PC-9 (cell line): ENCODE data around the gene PPP1R2C.

Source experiments
- EZH2 ChIP-seq: fragments of 200-600 bp; sonication (generic); IDR thresholded peaks from 2 replicates; pipeline ENCODE4 v1.8.0; 2017; ENCODE audit warnings: antibody characterized with exemption, low read depth
- TF ChIP-seq, protein P1 (sequence below): fragments of 200-600 bp; sonication (generic); conservative IDR thresholded peaks from 2 replicates; pipeline ENCODE4 v1.6.1; 2017; ENCODE audit warnings: mixed run types, antibody characterized with exemption, mild to moderate bottlenecking, moderate library complexity

GRCh38 chrX:42803320-42803719 lies 25.4 kb upstream of the PPP1R2C start:
- TF ChIP-seq, protein P1, sequence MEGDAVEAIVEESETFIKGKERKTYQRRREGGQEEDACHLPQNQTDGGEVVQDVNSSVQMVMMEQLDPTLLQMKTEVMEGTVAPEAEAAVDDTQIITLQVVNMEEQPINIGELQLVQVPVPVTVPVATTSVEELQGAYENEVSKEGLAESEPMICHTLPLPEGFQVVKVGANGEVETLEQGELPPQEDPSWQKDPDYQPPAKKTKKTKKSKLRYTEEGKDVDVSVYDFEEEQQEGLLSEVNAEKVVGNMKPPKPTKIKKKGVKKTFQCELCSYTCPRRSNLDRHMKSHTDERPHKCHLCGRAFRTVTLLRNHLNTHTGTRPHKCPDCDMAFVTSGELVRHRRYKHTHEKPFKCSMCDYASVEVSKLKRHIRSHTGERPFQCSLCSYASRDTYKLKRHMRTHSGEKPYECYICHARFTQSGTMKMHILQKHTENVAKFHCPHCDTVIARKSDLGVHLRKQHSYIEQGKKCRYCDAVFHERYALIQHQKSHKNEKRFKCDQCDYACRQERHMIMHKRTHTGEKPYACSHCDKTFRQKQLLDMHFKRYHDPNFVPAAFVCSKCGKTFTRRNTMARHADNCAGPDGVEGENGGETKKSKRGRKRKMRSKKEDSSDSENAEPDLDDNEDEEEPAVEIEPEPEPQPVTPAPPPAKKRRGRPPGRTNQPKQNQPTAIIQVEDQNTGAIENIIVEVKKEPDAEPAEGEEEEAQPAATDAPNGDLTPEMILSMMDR, result no peak
- TF ChIP-seq EZH2, result no peak
